ENCODE results near the gene DYNC2LI1.
"Not testable (repeated sequence)": the region's sequence is repeated elsewhere in the genome, so short reads cannot be mapped to it uniquely, and the experiment has no call there.

Gene DYNC2LI1

DNA sequence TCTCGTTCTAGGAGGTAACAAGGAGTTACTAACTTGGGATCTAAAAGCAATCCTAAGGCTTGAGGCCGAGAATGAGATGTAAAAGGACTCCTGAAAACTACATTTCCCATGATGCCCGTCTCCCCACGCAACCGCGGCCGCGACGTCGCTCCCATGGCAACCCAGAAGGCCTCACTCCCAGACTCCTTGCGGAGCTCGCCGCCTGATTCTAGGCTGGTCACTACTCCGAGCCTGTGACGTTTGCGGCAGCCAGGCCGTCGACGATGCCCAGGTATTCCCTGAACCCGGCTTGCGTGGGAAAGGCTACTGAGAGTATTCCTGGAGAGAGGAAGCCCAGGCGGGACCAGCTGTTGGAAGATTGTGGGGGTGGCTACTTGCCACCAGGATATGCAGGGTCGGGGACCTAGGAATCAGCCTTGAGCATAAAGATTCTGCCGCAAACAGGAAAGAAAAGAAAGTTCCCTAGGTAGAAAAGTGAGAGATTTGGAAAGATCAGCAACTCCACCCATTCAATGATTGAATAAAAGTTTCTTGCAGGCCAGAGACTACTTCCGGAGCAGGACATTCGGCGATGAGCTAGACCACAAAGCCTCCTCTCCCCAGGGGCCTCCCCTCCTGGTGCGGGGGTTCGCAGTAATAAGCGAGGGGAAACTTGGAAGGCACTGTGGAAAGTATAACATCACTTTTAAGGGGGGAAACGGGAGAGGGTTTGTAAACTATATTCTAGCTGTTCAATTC lies at the start of gene DYNC2LI1:
Gene DYNC2LI1, plus strand, starts transcription at position 164 of the 738 bp plus-strand sequence. Its CDS starts 100 bp downstream, at position 264.
- peak; percentile 96 for DNase-seq

DNA sequence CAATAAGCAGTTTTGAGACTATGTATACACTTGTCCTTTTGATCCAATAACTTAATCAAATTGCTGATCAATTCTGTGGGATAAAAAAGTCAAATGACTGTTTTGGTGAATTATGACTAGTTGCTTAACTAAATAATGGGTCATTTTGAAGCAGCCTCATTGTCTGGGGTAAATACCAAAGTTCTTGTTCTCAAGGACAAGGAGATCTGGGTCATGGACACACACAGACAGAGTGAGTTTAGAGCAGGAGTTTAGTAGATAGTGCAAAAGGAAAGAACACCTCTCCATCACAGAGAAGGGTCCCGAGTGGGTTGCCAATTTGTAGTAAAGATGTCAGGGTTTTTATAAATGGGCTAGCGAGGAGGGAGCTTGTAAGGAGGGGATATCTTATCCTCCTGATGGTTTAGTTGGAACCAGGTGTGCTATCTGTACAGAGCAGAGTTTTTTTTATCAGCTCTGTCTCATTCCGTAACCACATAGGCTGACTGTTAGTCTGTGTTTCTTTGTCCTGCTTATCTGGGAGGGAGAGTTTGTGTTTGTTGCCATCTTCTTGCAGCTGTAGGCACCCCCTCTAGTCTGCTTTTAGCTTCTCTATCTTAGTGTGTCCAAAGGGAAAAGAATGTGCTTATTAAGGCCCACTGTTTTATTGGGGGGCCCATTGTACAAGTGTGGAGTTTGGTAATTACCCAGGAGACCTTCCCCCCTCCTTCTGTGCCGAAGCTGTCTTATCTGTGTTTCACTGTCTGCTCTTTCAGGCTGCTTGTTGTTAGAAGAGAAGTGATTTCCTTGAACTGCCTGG lies 48.9 kb upstream of the DYNC2LI1 start:
- no peak for DNase-seq

DNA sequence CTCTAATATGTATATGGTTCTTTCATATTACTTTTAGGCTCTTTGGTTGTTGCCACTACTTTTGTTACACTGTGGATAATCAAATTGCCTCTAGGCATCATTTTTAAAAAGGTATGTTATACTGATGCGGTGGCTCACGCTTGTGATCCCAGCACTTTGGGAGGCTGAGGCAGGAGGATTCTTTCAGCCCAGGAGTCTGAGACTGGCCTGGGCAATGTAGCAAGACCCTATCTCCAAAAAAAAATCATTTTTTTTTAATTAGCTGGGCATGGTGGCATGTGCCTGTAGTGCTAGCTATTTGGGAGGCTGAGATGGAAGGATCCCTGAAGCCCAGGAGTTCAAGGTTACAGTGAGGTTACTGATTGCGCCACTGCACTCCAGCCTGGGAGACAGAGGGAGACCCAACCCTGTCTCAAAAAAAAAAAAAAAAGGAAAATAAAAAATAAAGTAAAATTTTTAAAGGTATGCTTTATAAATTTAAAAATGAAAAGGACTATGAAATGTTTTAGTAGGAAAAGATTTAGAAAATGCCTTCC lies 48.1 kb upstream of the DYNC2LI1 start:
- no peak for DNase-seq

DNA sequence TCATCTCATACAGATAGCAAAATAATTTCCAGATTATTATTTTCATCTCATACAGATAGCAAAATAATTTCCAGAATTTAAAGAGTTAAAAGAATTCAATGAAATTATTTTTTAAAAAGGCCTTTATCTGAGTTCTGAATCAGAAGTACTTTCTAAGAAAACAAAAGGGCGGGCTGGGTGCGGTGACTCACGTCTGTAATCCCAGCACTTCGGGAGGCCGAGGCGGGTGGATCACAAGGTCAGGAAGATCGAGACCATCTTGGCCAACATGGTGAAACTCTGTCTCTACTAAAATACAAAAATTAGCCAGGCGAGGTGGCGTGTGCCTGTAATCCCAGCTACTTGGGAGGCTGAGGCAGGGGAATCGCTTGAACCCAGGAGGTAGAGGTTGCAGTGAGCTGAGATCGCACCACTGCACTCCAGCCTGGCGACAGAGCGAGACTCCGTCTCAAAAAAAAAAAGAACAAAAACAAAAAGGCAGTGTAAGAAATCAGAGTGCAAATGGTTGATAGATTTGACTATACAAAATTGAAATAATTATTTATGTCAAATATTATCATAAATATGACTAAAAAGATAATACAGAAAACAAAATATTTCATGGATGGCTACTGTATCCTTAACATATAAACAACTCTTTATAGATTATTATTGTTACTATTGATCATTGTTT lies 46.7 kb upstream of the DYNC2LI1 start:
- DNase-seq, result not testable (repeated sequence)

DNA sequence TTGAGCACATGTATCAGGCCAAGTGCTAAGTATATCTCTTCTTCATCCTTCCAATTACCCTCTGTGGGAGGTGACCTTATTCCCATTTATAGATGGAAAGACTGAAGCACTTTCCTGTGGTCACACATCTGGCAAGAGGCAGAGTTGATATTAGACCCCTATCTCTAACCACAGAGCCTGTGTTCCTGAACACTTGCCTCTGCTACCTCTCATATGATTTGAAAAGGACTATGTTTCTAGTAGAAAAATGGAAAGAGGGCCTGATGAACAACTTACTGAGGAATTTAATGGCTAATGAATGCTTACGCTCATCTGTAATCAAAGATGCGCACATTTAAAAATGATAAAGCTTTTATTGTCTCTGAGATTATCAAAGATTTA lies 46.2 kb upstream of the DYNC2LI1 start:
- no peak for DNase-seq

DNA sequence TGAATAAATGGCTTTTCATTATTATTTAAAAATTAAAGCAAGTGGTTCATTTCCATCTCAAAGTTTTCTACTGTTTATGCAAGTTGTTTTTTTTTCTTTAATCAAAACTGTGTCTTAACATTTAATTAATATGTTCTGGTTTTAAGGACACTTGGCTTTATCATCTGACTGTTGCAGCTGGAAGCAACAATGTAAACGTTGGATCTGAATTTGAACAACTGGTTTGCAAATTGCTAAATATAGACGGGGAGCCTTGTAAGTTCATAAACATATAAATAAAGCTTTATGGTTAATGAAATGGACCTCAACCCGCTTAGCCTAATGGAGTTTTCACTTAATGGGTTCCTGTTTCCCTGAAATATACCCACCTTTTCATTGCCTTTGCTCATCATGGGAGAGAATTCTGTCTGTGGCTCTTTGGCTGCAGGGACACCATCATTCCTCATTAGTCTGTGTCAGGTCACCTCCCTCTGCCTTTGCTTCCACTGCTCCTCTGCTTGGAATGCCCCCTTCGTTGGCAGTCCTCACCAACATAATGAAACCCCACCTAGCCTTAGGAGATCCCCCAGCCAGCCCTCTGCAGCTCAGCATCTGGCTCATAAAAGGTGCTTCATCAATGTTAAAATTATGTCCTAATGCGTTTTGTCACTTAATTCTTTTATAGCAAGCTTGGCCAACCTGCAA lies 44.2 kb upstream of the DYNC2LI1 start:
- DNase-seq, result no peak

DNA sequence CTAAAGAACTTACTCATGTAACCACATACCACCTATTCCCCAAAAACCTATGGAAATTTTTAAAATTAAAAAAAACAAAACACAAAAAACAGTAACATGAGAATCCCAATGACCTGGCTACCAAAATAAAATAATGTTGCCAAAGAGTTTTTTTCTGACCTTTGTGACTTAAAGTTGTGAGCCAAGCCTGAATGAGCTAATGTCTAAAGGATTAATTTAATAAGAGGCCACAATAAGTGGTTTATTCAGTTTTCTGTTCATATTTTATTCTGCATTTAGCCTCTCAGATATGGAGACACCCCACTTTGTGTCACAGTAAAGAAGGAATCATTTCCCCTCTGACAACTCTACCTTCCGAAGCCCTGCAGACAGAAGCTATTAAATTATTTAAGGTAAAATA lies 42.6 kb upstream of the DYNC2LI1 start:
- DNase-seq, result no peak

DNA sequence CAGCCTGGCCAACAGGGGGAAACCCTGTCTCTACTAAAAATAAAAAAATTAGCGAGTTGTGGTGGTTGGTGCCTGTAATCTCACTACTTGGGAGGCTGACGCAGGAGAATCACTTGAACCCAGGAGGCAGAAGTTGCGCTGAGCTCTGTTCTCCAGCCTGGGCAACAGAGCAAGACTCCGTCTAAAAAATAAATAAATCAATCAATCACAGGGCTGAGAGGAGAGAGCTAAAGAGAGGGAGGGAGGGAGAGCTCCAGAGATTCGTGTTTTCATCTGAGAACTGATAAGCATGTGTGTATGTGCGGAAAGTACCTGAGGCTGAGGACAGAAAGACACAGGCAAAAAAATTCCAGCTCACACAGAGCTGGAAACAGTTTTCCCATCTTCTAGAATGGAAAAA lies 37.2 kb upstream of the DYNC2LI1 start:
- no peak for DNase-seq

DNA sequence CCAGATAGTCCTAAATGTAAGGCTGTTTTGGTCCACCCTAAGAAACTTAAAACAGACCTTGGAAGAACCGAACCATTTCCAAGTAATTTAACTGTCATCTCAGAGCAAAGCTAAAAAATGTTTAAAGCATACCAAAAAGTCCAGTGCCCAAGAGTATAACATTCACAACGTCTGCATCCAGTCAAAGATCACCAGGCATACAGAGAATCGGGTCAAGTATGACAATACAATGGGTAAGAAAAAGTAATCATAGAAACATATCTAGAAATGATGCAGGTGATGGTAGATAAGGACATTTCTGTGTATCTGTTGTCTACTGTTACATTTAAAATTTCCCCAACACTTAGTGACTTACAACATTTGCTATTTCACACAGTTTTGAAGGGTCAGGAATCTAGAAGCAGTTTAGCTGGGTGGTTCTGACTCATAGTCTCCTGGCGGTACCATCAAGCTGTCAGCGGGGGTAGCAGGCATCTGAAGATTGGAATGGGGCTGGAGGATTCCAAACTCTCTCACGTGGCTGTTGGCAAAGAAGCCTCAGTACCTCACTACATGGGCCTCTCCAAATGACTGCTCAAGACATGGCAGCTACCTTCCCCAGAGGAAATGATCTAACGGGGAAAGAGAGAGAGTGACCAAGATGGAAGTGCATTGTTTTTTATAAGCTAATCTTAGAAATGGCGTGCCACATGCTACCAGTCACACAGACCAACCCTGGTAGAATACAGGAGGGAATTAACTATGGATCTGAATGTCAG lies 36.6 kb upstream of the DYNC2LI1 start:
- DNase-seq, result no peak

DNA sequence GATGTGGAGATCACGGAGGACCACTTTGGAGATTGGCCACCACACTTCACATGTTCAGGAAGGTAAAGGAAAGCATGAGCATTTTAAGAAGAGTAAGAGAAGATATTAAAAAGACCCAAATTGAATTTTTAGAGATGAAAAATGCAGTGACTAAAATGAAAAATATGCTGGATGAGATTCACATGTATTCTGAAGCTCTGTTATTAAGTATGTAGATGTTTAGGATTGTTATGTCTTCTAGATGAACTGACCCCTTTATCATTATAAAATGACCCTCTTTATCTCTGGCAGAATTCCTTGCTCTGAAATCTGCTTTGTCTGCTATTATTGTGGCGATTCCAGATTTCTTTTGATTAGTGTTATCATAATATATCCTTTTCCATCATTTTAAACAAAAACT lies 36.0 kb upstream of the DYNC2LI1 start:
- DNase-seq, result no peak

DNA sequence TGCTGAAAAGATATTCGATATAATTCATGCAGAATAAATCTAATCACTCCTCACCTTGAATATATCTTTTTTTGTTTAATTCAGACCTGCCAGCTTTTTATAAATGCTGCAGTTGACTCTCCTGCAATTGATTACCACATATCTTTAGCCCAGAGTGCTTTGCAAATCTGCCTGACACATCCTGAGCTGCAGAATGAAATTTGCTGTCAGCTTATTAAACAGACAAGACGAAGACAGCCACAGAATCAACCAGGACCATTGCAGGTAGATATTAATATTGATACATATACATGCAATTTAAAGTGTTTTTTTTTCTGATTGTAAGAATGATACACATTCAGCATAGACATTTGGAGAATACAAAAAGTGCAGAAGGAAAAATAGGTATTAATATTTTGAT lies 35.6 kb upstream of the DYNC2LI1 start:
- no peak for DNase-seq

DNA sequence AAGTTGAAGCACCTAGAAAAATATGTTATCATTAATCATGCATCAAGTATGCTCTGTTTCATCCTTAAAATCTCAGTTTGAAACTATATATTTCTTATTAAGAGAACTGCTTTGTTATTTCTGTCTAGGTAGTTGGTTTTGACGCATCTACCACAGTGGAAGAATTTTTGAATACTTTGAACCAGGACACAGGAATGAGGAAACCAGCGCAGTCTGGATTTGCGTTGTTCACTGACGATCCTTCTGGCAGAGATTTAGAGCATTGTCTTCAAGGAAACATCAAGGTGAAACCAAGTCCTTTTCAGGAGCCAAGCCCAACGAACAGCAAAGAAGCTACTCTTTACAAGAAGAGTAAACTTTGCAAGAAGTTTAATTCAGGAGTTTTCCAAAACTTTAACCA lies 30.1 kb upstream of the DYNC2LI1 start:
- DNase-seq, result no peak

DNA sequence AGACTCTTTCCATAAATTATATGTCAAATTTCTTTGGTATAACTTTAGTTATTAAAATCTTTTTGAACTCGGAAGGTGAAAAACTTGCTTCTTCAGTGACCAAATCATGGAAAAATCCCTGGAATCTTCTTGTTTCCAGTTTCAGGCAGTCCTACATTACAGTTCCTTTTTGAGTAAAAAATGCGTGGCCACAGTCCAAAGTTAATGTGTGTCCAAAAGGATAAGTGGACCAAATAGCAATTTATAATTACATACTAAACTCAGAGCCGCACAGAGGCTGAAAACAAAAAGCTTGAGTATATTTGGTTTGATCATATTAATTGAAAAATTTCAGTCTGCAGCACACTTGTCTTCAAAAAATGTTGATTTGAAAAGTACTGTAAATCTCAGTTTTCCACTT lies 28.4 kb upstream of the DYNC2LI1 start:
- DNase-seq, result no peak

DNA sequence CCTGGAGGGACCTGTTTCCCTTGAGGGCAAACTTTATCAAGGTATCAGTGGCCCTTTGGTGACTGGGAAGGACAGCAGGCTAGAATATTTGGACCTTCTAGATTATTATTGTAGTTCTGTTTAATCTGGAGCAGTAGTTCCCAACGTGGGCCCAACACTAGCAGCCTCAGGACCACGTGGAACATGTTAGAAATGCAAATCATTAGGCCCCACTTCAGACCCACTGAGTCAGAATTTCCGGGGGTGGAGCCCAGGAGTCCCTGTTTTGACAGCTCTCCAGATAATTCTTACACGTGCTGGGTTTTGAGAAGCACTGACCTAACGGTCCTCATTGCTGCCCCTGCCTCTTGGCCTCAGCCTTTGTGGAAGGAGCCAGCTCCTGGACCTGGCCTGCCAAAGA lies 25.5 kb upstream of the DYNC2LI1 start:
- no peak for DNase-seq

DNA sequence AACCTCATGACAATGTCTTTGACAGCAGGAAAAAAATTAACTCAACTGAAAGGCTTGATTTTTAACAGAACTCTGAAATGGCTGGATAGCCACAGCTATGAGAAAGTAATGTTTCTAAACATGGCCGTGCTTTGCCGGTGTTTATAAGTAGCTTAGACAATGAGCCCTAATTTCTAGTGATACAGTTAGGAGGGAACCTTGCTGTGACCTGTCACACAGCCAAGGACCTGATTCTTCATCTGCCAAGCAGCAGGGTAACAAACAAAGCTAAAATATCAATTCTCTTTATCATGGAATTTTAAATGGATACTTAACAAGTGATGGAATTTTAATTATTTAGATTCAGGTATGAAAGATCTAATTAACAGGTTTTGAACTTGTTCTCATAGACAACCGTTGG lies 24.3 kb upstream of the DYNC2LI1 start:
- no peak for DNase-seq

DNA sequence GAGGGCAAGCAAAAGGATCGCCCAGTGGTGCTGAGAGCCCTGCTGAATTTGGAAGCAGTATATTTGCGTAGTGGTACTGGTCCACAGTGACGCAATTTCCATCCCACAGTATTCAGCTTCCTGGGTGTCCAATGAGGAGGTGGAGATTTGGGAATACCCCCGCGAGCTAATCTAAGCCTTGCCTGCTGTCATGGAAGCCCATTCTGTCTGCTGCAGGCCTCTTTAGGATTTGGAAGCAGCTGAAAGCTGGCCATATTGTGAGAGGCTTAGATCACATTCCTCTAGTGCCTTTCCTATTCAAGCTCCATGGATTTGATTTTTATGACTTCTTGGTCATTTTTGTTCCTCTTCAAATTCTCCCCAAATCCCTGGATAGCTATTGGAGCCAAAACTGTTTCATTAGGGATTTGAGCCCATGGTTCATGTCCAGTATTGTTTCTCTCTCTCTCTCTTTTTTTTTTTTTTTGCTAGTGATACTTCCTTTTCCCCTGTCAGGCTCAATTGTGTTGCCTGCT lies 22.3 kb upstream of the DYNC2LI1 start:
- DNase-seq, result no peak

DNA sequence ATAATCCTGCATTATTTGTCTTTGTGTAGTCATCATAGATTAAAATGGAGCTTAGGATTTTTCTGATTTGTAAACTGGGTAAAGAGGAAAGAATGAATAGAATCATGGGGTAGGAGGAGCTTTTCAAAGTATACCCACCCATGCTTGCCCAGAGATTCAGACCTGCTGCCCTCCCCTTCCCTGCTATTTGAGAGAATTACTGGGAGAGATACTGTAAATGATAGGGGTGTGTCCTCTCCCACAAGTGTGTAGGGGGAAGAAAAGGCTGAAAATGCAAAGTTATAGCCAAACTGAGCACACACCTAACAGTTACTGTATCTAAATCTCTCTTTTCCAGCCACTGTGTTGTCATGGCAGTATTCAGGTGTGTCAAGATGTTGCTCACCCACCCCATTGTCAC lies 21.5 kb upstream of the DYNC2LI1 start:
- no peak for DNase-seq

DNA sequence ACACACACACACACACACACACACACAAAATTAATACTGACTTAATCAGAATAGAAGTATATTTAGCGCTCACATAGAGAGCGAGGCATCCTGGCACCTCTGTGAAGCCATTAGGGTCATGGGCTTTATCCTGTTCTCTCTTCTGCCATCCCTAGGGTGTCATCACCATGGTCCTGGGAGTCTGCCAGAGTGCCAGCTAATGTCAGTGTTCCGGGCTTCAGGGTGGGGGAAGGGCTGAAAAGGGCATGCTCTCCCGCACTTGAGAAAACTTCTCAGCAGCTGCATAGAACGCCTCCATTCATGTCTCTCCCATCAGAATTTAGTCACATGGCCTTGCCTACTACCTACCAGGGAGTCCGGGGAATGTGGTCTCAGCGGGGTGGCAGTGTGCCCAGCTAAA lies 19.7 kb upstream of the DYNC2LI1 start:
- DNase-seq, result no peak

DNA sequence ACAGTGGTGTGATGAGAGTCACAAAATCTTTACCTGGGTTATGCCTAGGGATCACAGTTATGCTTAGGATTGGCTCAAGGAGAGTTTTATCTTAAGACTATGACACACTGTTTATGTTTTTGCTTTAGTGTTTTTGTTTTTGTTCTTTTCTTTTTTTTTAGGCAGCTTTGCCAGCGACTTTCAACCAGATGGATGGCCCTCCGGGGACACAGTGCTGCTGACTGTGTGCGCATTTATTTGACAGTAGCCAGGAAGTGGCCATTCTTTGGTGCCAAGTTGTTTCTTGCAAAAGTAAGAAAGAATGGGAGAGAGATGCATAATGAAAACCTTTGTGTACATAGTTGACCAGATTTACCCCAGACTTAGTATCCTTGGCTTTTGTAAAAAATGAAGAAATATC lies 15.1 kb upstream of the DYNC2LI1 start:
- no peak for DNase-seq

DNA sequence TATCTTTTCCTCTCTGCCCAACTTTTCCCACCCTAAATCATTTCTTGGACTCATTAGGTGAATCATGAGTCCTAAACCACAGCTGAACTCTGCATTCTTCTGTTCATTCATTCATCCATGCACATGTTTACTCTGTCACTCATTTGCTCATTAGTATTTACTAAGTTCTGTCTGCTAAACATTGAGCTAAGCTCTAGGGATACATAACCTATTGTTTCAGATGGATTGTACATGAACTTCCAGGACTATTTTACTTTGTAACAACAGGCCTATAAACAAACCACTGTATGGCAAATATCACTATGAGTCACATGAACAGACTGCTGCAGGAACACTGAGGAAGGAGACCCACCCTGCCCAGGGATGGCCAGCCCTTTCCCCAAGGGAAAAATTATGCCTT lies 14.6 kb upstream of the DYNC2LI1 start:
- DNase-seq, result no peak

DNA sequence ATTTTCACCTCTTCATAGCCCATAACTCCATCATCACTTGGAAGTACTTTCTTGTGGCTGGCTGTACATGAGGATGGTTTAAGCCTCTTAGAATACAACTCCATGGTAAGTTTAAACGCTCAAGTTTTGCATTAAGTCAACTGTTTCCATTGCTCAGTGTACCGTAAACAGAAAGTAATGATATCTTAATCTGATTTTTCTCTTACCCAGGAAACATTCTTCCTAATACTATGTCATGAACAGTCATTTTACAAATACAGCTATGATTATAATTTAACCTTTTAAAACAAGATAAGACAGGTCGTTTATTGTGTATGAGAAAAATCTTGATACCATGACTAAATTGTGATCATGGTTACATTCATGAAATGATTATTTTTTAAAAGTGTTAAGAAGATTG lies 11.6 kb upstream of the DYNC2LI1 start:
- DNase-seq, result no peak

DNA sequence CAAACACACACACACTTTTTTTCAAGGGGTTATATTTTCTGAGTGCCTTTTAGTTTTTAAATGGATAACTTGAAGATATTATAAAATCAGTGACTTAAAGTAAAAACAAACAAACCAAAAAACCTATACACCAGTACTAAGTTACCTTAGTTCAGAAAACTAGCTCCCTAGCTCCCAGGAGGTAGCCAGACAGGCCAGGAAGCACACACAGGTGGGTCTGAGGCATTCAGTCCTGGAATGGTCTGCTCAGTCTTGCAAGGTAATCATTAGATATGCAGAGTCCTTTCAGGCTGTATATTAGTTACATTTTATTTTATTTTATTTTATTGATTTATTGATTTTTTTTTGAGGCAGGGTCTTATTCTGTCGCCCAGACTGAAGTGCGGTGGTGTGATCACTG lies 10.7 kb upstream of the DYNC2LI1 start:
- peak; percentile 10 for DNase-seq

Data from NCI-H146 (cell line).